HL-60/S4 treated with retinoic acid at 250 ng/mL for 4 days and 3 days (cell line): Measurements from ENCODE around the gene AIRE.
"Not testable (repeated sequence)": the region's sequence is repeated elsewhere in the genome, so short reads cannot be mapped to it uniquely, and the experiment has no call there.

Experiments used
- in situ Hi-C: fragments of 300-500 bp; cut with MboI; formaldehyde crosslinking; loops from 2 replicates; pipeline ENCODE4 v1.7.0; 2022; ENCODE audit warnings: low sequenced_read_pairs

The AIRE gene

GRCh38 chr21:44334329-44335030 lies 48.8 kb downstream of the AIRE start:
- in situ Hi-C loops = loop anchor here (10.0 kb wide), 1 partner anchor 120 kb away; the partner anchor contains the start of gene LRRC3

GRCh38 chr21:44335266-44336059 lies 49.8 kb downstream of the AIRE start:
- in situ Hi-C loops = loop anchor here (10.0 kb wide), 1 partner anchor 119 kb away; the partner anchor contains the start of gene LRRC3

GRCh38 chr21:44337449-44337848 lies 51.8 kb downstream of the AIRE start:
- in situ Hi-C loops = loop anchor here (10.0 kb wide), 1 partner anchor 117 kb away; the partner anchor contains the start of gene LRRC3

- in situ Hi-C loops = loop anchor here (10.0 kb wide), 1 partner anchor 117 kb away; the partner anchor contains the start of gene LRRC3
Measured at GRCh38 chr21:44337941-44338895, 52.5 kb downstream of the AIRE start.

- in situ Hi-C loops = loop anchor here (10.0 kb wide), 1 partner anchor 116 kb away; the partner anchor contains the start of gene LRRC3
Measured at GRCh38 chr21:44338971-44339910, 53.6 kb downstream of the AIRE start, which contains the start of gene CFAP410. Gene CFAP410 (minus strand): TSS chr21:44339390. CDS start chr21:44339194, 196 bp downstream.

GRCh38 chr21:44341726-44342458 lies 56.2 kb downstream of the AIRE start:
- in situ Hi-C loops = not testable (repeated sequence)

GRCh38 chr21:44342981-44343380 lies 57.3 kb downstream of the AIRE start:
- in situ Hi-C loops = not testable (repeated sequence)

GRCh38 chr21:44344541-44345183 lies 59.0 kb downstream of the AIRE start:
- in situ Hi-C loops = no loop called here

GRCh38 chr21:44345495-44345894 lies 59.8 kb downstream of the AIRE start:
- in situ Hi-C loops = no loop called here

- in situ Hi-C loops = no loop called here
Measured at GRCh38 chr21:44347911-44348451, 62.3 kb downstream of the AIRE start.
